Hair follicular keratinocyte (primary cell): ENCODE data around the gene THOC2. TPM values are rescaled to one million over a fixed set of nuclear protein-coding genes. Genes with fewer than 3 reads are reported as not detected.

Experiments used
- total RNA-seq: library from RNA; depleted of rRNA; stranded (reverse); fragments of >200 nt; gene quantifications from 2 replicates; pipeline ENCODE4 v1.2.3, GENCODE V29; 2015

Gene THOC2, protein sequence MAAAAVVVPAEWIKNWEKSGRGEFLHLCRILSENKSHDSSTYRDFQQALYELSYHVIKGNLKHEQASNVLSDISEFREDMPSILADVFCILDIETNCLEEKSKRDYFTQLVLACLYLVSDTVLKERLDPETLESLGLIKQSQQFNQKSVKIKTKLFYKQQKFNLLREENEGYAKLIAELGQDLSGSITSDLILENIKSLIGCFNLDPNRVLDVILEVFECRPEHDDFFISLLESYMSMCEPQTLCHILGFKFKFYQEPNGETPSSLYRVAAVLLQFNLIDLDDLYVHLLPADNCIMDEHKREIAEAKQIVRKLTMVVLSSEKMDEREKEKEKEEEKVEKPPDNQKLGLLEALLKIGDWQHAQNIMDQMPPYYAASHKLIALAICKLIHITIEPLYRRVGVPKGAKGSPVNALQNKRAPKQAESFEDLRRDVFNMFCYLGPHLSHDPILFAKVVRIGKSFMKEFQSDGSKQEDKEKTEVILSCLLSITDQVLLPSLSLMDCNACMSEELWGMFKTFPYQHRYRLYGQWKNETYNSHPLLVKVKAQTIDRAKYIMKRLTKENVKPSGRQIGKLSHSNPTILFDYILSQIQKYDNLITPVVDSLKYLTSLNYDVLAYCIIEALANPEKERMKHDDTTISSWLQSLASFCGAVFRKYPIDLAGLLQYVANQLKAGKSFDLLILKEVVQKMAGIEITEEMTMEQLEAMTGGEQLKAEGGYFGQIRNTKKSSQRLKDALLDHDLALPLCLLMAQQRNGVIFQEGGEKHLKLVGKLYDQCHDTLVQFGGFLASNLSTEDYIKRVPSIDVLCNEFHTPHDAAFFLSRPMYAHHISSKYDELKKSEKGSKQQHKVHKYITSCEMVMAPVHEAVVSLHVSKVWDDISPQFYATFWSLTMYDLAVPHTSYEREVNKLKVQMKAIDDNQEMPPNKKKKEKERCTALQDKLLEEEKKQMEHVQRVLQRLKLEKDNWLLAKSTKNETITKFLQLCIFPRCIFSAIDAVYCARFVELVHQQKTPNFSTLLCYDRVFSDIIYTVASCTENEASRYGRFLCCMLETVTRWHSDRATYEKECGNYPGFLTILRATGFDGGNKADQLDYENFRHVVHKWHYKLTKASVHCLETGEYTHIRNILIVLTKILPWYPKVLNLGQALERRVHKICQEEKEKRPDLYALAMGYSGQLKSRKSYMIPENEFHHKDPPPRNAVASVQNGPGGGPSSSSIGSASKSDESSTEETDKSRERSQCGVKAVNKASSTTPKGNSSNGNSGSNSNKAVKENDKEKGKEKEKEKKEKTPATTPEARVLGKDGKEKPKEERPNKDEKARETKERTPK (N-terminal part only)
- total RNA-seq: 28.7 and 29.4 TPM in 2 replicates

DNA sequence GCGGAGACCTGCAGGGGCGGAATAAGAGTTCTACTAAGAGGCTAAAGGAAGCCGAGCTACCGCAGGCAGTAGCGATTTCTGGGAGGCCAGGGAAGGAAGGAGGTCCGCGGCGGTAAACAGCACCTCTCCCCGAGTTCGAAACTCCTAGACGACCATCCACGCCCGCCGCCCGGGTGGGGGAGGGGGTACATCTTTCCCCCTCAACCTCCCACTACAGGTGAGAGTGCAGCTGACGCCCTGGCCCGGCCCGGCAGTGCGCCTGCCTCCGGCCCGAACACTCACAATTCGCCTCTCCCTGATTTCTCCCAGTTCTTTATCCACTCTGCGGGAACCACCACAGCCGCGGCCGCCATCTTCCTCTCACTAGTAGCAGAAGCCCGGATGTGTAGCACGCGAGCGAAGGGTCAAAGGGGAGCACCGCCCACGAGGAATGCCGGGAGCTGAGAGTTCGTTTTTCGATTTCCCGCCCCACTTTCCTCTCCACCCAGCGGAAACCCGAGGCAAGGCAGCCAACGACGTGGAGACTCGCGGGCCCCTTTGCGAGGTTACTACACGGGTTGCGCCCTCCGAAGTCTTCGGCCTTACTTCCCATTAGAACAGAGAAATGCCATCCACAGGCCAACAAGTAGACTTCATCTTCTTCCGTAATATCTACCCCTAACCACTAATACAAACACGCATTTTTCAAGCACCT is at the start of gene THOC2:
THOC2 (minus strand) TSS at position 383 of the 694 bp plus-strand sequence; CDS start at position 353, 30 bp downstream.

Other genes starting within 250 kb of the THOC2 start
- 15.5 and 20.3 TPM in 2 replicates for gene XIAP, start 127.0 kb upstream of the THOC2 start, total RNA-seq
- 29.8 and 40.5 TPM in 2 replicates for gene STAG2, start 228.7 kb upstream of the THOC2 start, total RNA-seq